Spleen (tissue), 7 donors: ENCODE data around the gene RNF111.

Experiments
- CTCF ChIP-seq, 11 experiments: fragments of 200-600 bp in 7 of 11; fragments of 450-650 bp in 4 of 11; sonication (generic) in 4 of 11; IDR thresholded peaks in 8 of 11; conservative IDR thresholded peaks in 3 of 11; 1 replicate in 7 of 11; 2 replicates in 4 of 11; pipeline versions ENCODE4 v1.4.0 to v1.8.0; 2016 to 2021; ENCODE audit warnings: antibody characterized with exemption in 11 of 11, inconsistent platforms in 4 of 11, mild to moderate bottlenecking in 1 of 11
- POLR2A ChIP-seq, 3 donors: fragments of 450-650 bp; IDR thresholded peaks; one replicate each; pipeline ENCODE4 v1.5.1; 2017; ENCODE audit warnings: antibody characterized with exemption in 3 of 3, mild to moderate bottlenecking in 1 of 3
- POLR2AphosphoS5 ChIP-seq, 3 donors: sonication (generic); formaldehyde crosslinking; IDR thresholded peaks; one replicate each; pipeline ENCODE4 v1.5.1; 2017; ENCODE audit warnings: antibody characterized with exemption in 3 of 3
- donor health status: DM: no; HTN: no; CAD: no; lungs with moderate emphysema.
- donor health status: DM: no; HTN: no; CAD: no.
- donor health status: DM: no; HTN: no; CAD: no.

- TF ChIP-seq POLR2A (IDR thresholded peaks at IDR 0.05) (no peak), CTCF (IDR thresholded peaks at IDR 0.05 in 8 of 11, conservative IDR thresholded peaks at IDR 0.05 in 3 of 11) (no peak), POLR2AphosphoS5 (IDR thresholded peaks at IDR 0.05) (no peak)
These were observed 47.7 kb downstream of the RNF111 start for GRCh38 chr15:59035201-59035600.
